ENCODE measurements around the gene CALML5.

GRCh38 chr10:5461203-5461588 is 38.2 kb downstream of the CALML5 start:
- TF ChIP-seq POLR2AphosphoS5 (IDR thresholded peaks at IDR 0.05; ENCODE audit: low read depth, low read length) (no peak), RAD21 (IDR thresholded peaks at IDR 0.05; ENCODE audit: low read length) (no peak)

Data from SK-N-SH (cell line).